ENCODE results near the gene BBOX1. TPM values are rescaled to one million over a fixed set of nuclear protein-coding genes. Genes with fewer than 3 reads are reported as not detected.

BBOX1 gene
- polyA plus RNA-seq, 1 experiment = not detected

GRCh38 chr11:27161071-27161470 lies 120.5 kb downstream of the BBOX1 start:
- CTCF ChIA-PET = interaction anchor here (1.0 to 3.6 kb wide), 4 partner anchors 10 to 863 kb away, joined by 3 to 24 read pairs (median 4); no protein-coding TSS in a partner anchor
- no peak for DNase-seq (ENCODE audit: low read depth)
- POLR2A ChIA-PET = no interaction called here
- Histone ChIP-seq H3K27me3 (ENCODE audit: control insufficient read depth, insufficient read depth, low read length) (no peaks in the 10 kb centered on the region), H3K4me3 (ENCODE audit: low read depth, low read length) (no peak overlapping the region), H3K36me3 (ENCODE audit: control insufficient read depth, insufficient read depth, low read length) (no peaks in the 10 kb centered on the region)
- TF ChIP-seq CTCF (IDR thresholded peaks at IDR 0.05; ENCODE audit: insufficient read depth, low read depth, low read length) = no peak

GRCh38 chr11:27162237-27162636 lies 121.6 kb downstream of the BBOX1 start:
- H3K36me3 ChIP-seq (ENCODE audit: control insufficient read depth, insufficient read depth, low read length) = no peaks in the 10 kb centered on the region
- no peak for TF ChIP-seq CTCF (IDR thresholded peaks at IDR 0.05; ENCODE audit: insufficient read depth, low read depth, low read length)
- POLR2A ChIA-PET = no interaction called here
- no peaks in the 10 kb centered on the region for H3K27me3 ChIP-seq (ENCODE audit: control insufficient read depth, insufficient read depth, low read length)
- no peak overlapping the region for H3K4me3 ChIP-seq (ENCODE audit: low read depth, low read length)
- CTCF ChIA-PET = interaction anchor here (1.5 to 2.6 kb wide), 2 partner anchors 9 to 134 kb away, joined by 3 to 6 read pairs; no protein-coding TSS in a partner anchor
- DNase-seq (ENCODE audit: low read depth) = no peak

- Histone ChIP-seq H3K4me3 (ENCODE audit: low read depth, low read length) (no peak overlapping the region), H3K36me3 (ENCODE audit: control insufficient read depth, insufficient read depth, low read length) (no peaks in the 10 kb centered on the region), H3K27me3 (ENCODE audit: control insufficient read depth, insufficient read depth, low read length) (no peaks in the 10 kb centered on the region)
- CTCF ChIA-PET = interaction anchor here (0.7 to 1.3 kb wide), 3 partner anchors 8 to 869 kb away, joined by 3 read pairs; no protein-coding TSS in a partner anchor
- no peak for DNase-seq (ENCODE audit: low read depth)
- POLR2A ChIA-PET = no interaction called here
- TF ChIP-seq CTCF (IDR thresholded peaks at IDR 0.05; ENCODE audit: insufficient read depth, low read depth, low read length) = no peak
Observed at GRCh38 chr11:27166130-27166529, 125.5 kb downstream of the BBOX1 start.

GRCh38 chr11:27171376-27171958 lies 130.9 kb downstream of the BBOX1 start:
- CTCF ChIA-PET = interaction anchor here (0.8 to 1.3 kb wide), 2 partner anchors 9 to 314 kb away, joined by 3 read pairs; no protein-coding TSS in a partner anchor
- POLR2A ChIA-PET = no interaction called here
- no peak for DNase-seq (ENCODE audit: low read depth)

GRCh38 chr11:27173545-27173944 lies 132.9 kb downstream of the BBOX1 start:
- POLR2A ChIA-PET = no interaction called here
- Histone ChIP-seq H3K36me3 (ENCODE audit: control insufficient read depth, insufficient read depth, low read length) (no peaks in the 10 kb centered on the region), H3K27me3 (ENCODE audit: control insufficient read depth, insufficient read depth, low read length) (peaks cover 2% of the 10 kb centered on the region; the same call in 1 of the 2 replicates), H3K4me3 (ENCODE audit: low read depth, low read length) (no peak overlapping the region)
- no peak for DNase-seq (ENCODE audit: low read depth)
- CTCF ChIA-PET = interaction anchor here (0.6 to 1.2 kb wide), 2 partner anchors 190 to 312 kb away, joined by 4 to 6 read pairs; no protein-coding TSS in a partner anchor
- no peak for TF ChIP-seq CTCF (IDR thresholded peaks at IDR 0.05; ENCODE audit: insufficient read depth, low read depth, low read length)

More at GRCh38 chr11:27171376-27171958, 130.9 kb downstream of the BBOX1 start:
- Histone ChIP-seq H3K4me3 (ENCODE audit: low read depth, low read length) (no peak overlapping the region), H3K36me3 (ENCODE audit: control insufficient read depth, insufficient read depth, low read length) (no peaks in the 10 kb centered on the region), H3K27me3 (ENCODE audit: control insufficient read depth, insufficient read depth, low read length) (peaks cover 2% of the 10 kb centered on the region; the same call in 1 of the 2 replicates)
- TF ChIP-seq CTCF (IDR thresholded peaks at IDR 0.05; ENCODE audit: insufficient read depth, low read depth, low read length) = no peak
